ENCODE measurements around the gene TFF1.

DNA sequence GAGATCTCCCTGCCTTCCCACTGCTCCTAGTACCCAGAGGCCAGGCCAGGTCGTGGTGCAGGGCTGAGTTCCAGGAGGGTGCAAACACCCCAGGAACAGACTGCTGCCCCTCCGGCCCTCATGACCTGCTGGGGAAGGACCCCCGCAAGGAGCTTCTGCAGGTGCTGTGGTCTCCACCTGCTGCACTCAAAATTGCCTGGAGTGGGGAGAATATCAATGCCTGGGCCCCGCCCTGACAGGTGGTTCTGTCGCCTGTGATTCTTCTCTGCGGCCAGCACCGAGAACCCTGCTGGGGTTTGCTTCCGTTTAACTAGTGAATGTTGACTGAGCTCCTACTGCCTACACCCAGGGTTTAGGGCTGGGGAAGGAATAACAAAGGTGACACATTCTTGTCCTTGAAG, 49.0 kb downstream of the TFF1 start:
- TF ChIP-seq, protein P1, sequence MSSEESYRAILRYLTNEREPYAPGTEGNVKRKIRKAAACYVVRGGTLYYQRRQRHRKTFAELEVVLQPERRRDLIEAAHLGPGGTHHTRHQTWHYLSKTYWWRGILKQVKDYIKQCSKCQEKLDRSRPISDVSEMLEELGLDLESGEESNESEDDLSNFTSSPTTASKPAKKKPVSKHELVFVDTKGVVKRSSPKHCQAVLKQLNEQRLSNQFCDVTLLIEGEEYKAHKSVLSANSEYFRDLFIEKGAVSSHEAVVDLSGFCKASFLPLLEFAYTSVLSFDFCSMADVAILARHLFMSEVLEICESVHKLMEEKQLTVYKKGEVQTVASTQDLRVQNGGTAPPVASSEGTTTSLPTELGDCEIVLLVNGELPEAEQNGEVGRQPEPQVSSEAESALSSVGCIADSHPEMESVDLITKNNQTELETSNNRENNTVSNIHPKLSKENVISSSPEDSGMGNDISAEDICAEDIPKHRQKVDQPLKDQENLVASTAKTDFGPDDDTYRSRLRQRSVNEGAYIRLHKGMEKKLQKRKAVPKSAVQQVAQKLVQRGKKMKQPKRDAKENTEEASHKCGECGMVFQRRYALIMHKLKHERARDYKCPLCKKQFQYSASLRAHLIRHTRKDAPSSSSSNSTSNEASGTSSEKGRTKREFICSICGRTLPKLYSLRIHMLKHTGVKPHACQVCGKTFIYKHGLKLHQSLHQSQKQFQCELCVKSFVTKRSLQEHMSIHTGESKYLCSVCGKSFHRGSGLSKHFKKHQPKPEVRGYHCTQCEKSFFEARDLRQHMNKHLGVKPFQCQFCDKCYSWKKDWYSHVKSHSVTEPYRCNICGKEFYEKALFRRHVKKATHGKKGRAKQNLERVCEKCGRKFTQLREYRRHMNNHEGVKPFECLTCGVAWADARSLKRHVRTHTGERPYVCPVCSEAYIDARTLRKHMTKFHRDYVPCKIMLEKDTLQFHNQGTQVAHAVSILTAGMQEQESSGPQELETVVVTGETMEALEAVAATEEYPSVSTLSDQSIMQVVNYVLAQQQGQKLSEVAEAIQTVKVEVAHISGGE (tag by site-specific recombination; conservative IDR thresholded peaks at IDR 0.05; ENCODE audit: low read depth), result no peak
- TF ChIP-seq KLF16 (tag by site-specific recombination; IDR thresholded peaks at IDR 0.05) (no peak), ZNF701 (tag by site-specific recombination; IDR thresholded peaks at IDR 0.05) (no peak), ZNF837 (tag by site-specific recombination; IDR thresholded peaks at IDR 0.05) (no peak), ZNF324 (tag by site-specific recombination; IDR thresholded peaks at IDR 0.05) (no peak), ZEB2 (tag by site-specific recombination; IDR thresholded peaks at IDR 0.05) (no peak), CTCF (tag by site-specific recombination; IDR thresholded peaks at IDR 0.05) (no peak)
